NCI-H345 treated with DMSO at 0.1 percent for 48 hours (cell line): Measurements from ENCODE around the gene CRY1.
"Not testable (repeated sequence)": the region's sequence is repeated elsewhere in the genome, so short reads cannot be mapped to it uniquely, and the experiment has no call there.

ENCODE experiments used
- DNase-seq: peaks from one replicate; lab custom pipeline; 2025; ENCODE audit not compliant: unreplicated experiment; lab: John Stamatoyannopoulos, UW

CRY1 gene

GRCh38 chr12:107108995-107109508, 15.7 kb upstream of the CRY1 start:
- no peak for DNase-seq

- DNase-seq, result not testable (repeated sequence)
Observed at GRCh38 chr12:107108366-107108765, 15.0 kb upstream of the CRY1 start.

- DNase-seq, result no peak
Observed at GRCh38 chr12:107107381-107107780, 14.0 kb upstream of the CRY1 start.

- no peak for DNase-seq
Observed at GRCh38 chr12:107106241-107107025, 13.1 kb upstream of the CRY1 start.

GRCh38 chr12:107105410-107105703, 12.0 kb upstream of the CRY1 start:
- DNase-seq, result no peak

GRCh38 chr12:107103516-107103915, 10.2 kb upstream of the CRY1 start:
- DNase-seq, result no peak

- no peak for DNase-seq
Observed at GRCh38 chr12:107103097-107103496, 9.7 kb upstream of the CRY1 start.

GRCh38 chr12:107102294-107102693, 8.9 kb upstream of the CRY1 start:
- DNase-seq, result no peak

GRCh38 chr12:107101651-107102050, 8.3 kb upstream of the CRY1 start:
- DNase-seq, result no peak

- DNase-seq, result no peak
Observed at GRCh38 chr12:107099917-107100316, 6.6 kb upstream of the CRY1 start.

- DNase-seq, result no peak
Observed at GRCh38 chr12:107096571-107096970, 3.2 kb upstream of the CRY1 start.

GRCh38 chr12:107094183-107094448, 767 bp upstream of the CRY1 start:
- no peak for DNase-seq

- no peak for DNase-seq
Observed at GRCh38 chr12:107092669-107093416, 506 bp downstream of the CRY1 start.

- peak; percentile 60 for DNase-seq
Observed at GRCh38 chr12:107091989-107092641, 1.2 kb downstream of the CRY1 start.

- DNase-seq, result no peak
Observed at GRCh38 chr12:107091381-107091780, 2.0 kb downstream of the CRY1 start.

- no peak for DNase-seq
Observed at GRCh38 chr12:107090711-107091110, 2.6 kb downstream of the CRY1 start.

- no peak for DNase-seq
Observed at GRCh38 chr12:107088912-107089311, 4.4 kb downstream of the CRY1 start.

- DNase-seq, result no peak
Observed at GRCh38 chr12:107086314-107086713, 7.0 kb downstream of the CRY1 start.

GRCh38 chr12:107081778-107082177, 11.6 kb downstream of the CRY1 start:
- DNase-seq, result no peak

- DNase-seq, result no peak
Observed at GRCh38 chr12:107080299-107080698, 13.1 kb downstream of the CRY1 start.

GRCh38 chr12:107079172-107080011, 14.0 kb downstream of the CRY1 start:
- DNase-seq, result no peak
